Lower leg skin (tissue), 4 donors: ENCODE results near the gene OR14K1. TPM values are rescaled to one million over a fixed set of nuclear protein-coding genes. Genes with fewer than 3 reads are reported as not detected.
"Not testable (repeated sequence)": the region's sequence is repeated elsewhere in the genome, so short reads cannot be mapped to it uniquely, and the experiment has no call there.

Source experiments
- DNase-seq, 2 donors: peaks; one replicate each; pipeline ENCODE4 v3.0.0-alpha.2; 2019; ENCODE audit warnings: low spot score in 2 of 2
- H3K4me3 ChIP-seq: fragments of 200-600 bp; sonication (generic); 2 replicates; pipeline ENCODE4 v1.5.1; 2017; ENCODE audit warnings: mild to moderate bottlenecking, low read depth; ENCODE audit not compliant: poor library complexity, severe bottlenecking
- CTCF ChIP-seq, 3 donors: fragments of 450-650 bp; IDR thresholded peaks; one replicate each; pipeline ENCODE4 v1.5.1; 2016; ENCODE audit warnings: antibody characterized with exemption in 3 of 3, mild to moderate bottlenecking in 3 of 3, moderate library complexity in 2 of 3
- POLR2A ChIP-seq, 2 donors: fragments of 450-650 bp; IDR thresholded peaks; one replicate each; pipeline ENCODE4 v1.6.1; 2016 to 2017; ENCODE audit warnings: antibody characterized with exemption in 2 of 2, mild to moderate bottlenecking in 1 of 2, moderate library complexity in 1 of 2
- WGBS, 2 donors: methylation state at CpG; one replicate each; pipeline ENCODE4 v1.1.5; 2018; 5-methylcytosine and 5-hydroxymethylcytosine counted together
- intact Hi-C: fragments of 100-400 bp; cut with DNase I; formaldehyde crosslinking; loops from one replicate; pipeline ENCODE4 v1.15.0; 2023; ENCODE audit warnings: low total_unique reads
- total RNA-seq, 4 donors: library from RNA; depleted of rRNA; stranded (reverse); fragments of >200 nt; gene quantifications; one replicate each; pipeline ENCODE4 v1.1.0, GENCODE V29; 2016

The OR14K1 gene
- total RNA-seq, 4 donors from 2014 or later = not detected

GRCh38 chr1:247740721-247741120 lies 2.3 kb downstream of the OR14K1 start:
- 87% methylated on average over 2 of the region's 2 CpGs for WGBS, 2 donors
- intact Hi-C loops = no loop called here
- no peak for DNase-seq
- no peak for TF ChIP-seq CTCF (IDR thresholded peaks at IDR 0.05)
- TF ChIP-seq POLR2A (IDR thresholded peaks at IDR 0.05) = no peak
- H3K4me3 ChIP-seq = no peak overlapping the region

- WGBS, 2 donors = 78 to 83% methylated on average over 5 of the region's 5 CpGs
- no peak overlapping the region for H3K4me3 ChIP-seq
- intact Hi-C loops = no loop called here
- no peak for DNase-seq
- TF ChIP-seq POLR2A (IDR thresholded peaks at IDR 0.05) = no peak
- no peak for TF ChIP-seq CTCF (IDR thresholded peaks at IDR 0.05)
Observed at GRCh38 chr1:247741756-247742155, 3.3 kb downstream of the OR14K1 start.

- WGBS, 2 donors = 61 to 63% methylated on average over 3 of the region's 3 CpGs
- DNase-seq, intact Hi-C loops: not testable (repeated sequence)
Observed at GRCh38 chr1:247742215-247742760, 3.9 kb downstream of the OR14K1 start.

GRCh38 chr1:247746391-247746935 lies 8.0 kb downstream of the OR14K1 start:
- H3K4me3 ChIP-seq = no peak overlapping the region
- intact Hi-C loops = no loop called here
- 79 to 80% methylated on average over 3 of the region's 3 CpGs for WGBS, 2 donors
- TF ChIP-seq POLR2A (IDR thresholded peaks at IDR 0.05) (no peak), CTCF (IDR thresholded peaks at IDR 0.05) (no peak)
- no peak for DNase-seq

More at GRCh38 chr1:247742215-247742760, 3.9 kb downstream of the OR14K1 start:
- H3K4me3 ChIP-seq = not testable (repeated sequence)

- TF ChIP-seq POLR2A (IDR thresholded peaks at IDR 0.05) = no peak
- TF ChIP-seq CTCF (IDR thresholded peaks at IDR 0.05) = no peak
- no peak for DNase-seq
- intact Hi-C loops = no loop called here
- no peak overlapping the region for H3K4me3 ChIP-seq
- WGBS, 2 donors = 88 to 91% methylated on average over 7 of the region's 7 CpGs
Observed at GRCh38 chr1:247747616-247748015, 9.2 kb downstream of the OR14K1 start.

- TF ChIP-seq CTCF (IDR thresholded peaks at IDR 0.05) (no peak), POLR2A (IDR thresholded peaks at IDR 0.05) (no peak)
- H3K4me3 ChIP-seq = no peak within 1 kb of the TSS
- intact Hi-C loops = no loop called here
- no peak for DNase-seq
- whole genome bisulfite sequencing, 2 donors = 85 to 90% methylated on average over 2 of the region's 2 CpGs
Observed at GRCh38 chr1:247748041-247748440, 9.6 kb downstream of the OR14K1 start, which contains the start of gene OR14A2. Gene OR14A2, minus strand, starts transcription at chr1:247748141.
